ENCODE measurements around the gene OR1L4.

DNA sequence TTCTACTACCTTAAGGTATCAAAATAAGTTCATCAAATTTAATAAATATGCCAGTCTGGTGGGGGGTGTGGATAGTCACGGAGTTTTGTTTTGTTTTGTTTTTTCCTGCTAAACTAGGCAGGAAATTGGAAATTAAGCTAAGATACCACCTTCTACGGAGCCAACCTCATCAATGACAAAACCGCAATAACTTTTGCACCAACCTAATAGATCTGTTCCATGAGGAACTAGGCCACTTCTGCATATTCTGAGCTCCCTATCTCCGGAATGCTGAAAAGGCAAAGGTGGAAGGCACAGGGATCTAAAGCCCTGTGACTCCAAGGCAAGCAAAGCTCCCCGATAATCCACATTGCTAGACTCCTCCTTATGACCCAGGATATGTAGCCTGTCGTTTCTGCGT is 5.8 kb upstream of the OR1L4 start:
- TF ChIP-seq, protein P1, sequence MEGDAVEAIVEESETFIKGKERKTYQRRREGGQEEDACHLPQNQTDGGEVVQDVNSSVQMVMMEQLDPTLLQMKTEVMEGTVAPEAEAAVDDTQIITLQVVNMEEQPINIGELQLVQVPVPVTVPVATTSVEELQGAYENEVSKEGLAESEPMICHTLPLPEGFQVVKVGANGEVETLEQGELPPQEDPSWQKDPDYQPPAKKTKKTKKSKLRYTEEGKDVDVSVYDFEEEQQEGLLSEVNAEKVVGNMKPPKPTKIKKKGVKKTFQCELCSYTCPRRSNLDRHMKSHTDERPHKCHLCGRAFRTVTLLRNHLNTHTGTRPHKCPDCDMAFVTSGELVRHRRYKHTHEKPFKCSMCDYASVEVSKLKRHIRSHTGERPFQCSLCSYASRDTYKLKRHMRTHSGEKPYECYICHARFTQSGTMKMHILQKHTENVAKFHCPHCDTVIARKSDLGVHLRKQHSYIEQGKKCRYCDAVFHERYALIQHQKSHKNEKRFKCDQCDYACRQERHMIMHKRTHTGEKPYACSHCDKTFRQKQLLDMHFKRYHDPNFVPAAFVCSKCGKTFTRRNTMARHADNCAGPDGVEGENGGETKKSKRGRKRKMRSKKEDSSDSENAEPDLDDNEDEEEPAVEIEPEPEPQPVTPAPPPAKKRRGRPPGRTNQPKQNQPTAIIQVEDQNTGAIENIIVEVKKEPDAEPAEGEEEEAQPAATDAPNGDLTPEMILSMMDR (IDR thresholded peaks at IDR 0.05), result no peak
- no peak for TF ChIP-seq POLR2A (IDR thresholded peaks at IDR 0.05)
